Medulla oblongata (tissue), 1 donor: ENCODE results near the gene TMEM38B.
"Not testable (repeated sequence)": the region's sequence is repeated elsewhere in the genome, so short reads cannot be mapped to it uniquely, and the experiment has no call there.

ENCODE experiments used
- DNase-seq: peaks from one replicate; pipeline ENCODE4 v3.0.0-alpha.2; 2015; ENCODE audit errors: extremely low spot score

The TMEM38B gene

DNA sequence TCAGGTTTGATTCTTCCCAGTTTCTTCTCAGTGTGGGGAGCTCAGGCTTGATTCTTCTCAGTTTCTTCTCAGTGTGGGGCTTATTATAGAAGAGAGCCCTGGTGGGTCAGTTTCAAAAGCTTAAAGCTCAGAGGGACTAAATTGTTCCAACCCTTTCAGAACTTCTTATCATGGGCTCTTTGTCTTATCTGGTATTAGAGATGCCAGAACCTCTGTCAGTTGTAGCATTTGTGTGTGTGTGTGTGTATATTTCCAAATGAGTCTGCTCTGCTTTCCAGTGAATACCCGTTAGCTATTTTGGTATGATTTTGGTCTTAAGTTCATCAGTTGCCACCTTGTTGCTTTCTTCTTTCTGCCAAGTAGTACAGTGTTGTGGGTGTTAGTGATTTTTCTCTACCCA is 21.8 kb downstream of the TMEM38B start:
- DNase-seq, result no peak

GRCh38 chr9:105722099-105722498 is 27.8 kb downstream of the TMEM38B start:
- no peak for DNase-seq

DNA sequence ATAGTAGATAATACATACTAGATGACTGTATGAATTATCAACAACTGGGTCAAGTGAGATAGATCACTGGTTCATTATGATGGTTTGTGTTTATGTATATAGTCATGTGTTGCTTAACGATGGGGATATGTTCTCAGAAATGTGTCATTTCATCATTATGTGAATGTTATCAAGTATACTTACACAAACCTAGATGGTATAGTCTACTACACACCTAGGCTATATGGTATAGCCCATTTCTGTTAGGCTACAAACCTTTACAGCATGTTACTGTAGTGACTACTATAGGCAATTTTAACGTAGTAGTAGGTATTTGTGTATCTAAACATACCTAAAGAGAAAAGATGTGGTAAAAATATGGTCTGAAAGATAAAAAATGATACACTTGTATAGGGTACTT is 31.0 kb downstream of the TMEM38B start:
- no peak for DNase-seq

GRCh38 chr9:105728230-105728629 is 33.9 kb downstream of the TMEM38B start:
- DNase-seq, result not testable (repeated sequence)

DNA sequence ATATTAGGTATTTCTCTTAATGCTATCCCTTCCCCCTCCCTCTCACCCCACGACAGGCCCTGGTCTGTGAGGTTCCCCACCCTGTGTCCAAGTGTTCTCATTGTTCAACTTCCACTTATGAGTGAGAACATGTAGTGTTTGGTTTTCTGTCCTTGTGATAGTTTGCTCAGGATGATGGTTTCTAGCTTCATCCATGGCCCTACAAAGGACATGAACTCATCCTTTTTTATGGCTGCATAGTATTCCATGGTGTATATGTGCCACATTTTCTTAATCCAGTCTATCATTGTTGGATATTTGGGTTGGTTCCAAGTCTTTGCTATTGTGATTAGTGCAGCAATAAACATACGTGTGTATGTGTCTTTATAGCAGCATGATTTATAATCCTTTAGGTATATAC is 37.1 kb downstream of the TMEM38B start:
- DNase-seq, result not testable (repeated sequence)

GRCh38 chr9:105735366-105735765 is 41.0 kb downstream of the TMEM38B start:
- no peak for DNase-seq

- no peak for DNase-seq
Observed at GRCh38 chr9:105737205-105737604, 42.9 kb downstream of the TMEM38B start.

GRCh38 chr9:105742088-105742487 is 47.7 kb downstream of the TMEM38B start:
- DNase-seq, result no peak

- DNase-seq, result not testable (repeated sequence)
Observed at GRCh38 chr9:105747325-105747724, 53.0 kb downstream of the TMEM38B start.

- DNase-seq, result no peak
Observed at GRCh38 chr9:105751761-105752160, 57.4 kb downstream of the TMEM38B start.

DNA sequence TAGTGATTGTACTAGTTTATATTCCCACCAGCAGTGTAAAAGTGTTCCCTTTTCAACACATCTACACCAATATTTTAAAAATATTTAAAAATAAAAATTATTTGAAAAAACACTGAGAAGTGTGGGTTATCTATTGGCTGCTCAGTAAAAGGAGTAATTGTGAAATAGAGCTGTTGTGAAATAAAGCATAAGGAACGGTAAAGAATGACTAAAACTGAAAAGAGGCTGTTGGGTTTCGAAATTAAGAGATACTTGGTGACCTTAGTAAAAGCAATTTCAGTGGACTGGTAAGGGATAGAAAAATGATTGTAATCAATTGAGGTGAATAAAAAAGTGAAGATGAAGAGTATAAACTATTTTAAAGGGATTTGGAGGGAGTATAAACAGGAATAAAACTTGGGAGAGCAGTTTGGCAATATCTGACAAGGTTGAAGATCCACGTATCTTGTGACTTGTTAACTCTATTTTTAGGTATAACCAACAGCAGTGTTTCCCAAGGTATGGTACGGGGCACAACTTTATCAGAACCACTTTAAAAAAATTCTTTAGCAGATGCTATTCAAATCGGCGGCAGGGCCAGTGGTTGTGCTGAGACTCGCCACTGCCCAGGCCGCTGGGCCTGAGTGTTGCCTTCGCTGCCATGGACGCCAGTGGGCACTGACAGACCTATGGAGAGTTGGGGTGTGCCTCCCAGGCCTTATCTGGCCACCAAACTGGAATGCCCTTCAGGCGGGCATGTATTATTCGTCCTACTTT is 63.3 kb downstream of the TMEM38B start:
- no peak for DNase-seq

DNA sequence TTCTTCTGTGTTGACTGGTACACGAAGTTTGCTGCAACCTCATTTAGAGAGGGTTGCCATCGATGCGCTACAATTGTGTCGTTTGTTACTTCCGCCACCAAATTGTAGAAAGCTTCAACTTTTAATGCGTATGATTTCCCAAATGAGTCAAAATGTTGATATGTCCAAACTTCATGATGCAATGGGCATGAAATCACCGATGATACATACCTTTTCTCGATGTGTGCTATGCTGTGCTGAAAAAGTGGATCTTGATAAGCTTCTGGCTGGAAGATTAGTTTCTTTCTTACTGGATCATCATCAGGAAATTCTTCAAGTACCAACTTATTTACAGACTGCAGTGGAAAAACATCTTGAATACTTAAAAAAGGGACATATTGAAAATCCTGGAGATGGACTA is 65.7 kb downstream of the TMEM38B start:
- no peak for DNase-seq

GRCh38 chr9:105782561-105783494 is 88.5 kb downstream of the TMEM38B start:
- DNase-seq, result not testable (repeated sequence)

DNA sequence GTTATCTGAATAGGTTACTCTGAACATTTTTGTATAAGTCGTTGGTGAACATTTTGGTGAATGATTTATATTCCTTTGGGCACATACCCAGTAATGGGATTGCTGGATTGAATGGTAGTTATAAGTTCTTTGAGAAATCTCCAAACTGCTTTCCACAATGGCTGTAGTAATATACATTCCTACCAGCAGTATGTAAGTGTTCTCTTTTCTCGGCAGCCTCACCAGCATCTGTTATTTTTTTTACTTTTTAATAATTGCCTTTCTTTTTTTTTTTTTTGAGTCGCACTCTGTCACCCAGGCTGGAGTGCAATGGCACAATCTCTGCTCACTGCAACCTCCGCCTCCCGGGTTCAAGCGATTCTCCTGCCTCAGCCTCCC is 89.1 kb downstream of the TMEM38B start:
- DNase-seq, result not testable (repeated sequence)

DNA sequence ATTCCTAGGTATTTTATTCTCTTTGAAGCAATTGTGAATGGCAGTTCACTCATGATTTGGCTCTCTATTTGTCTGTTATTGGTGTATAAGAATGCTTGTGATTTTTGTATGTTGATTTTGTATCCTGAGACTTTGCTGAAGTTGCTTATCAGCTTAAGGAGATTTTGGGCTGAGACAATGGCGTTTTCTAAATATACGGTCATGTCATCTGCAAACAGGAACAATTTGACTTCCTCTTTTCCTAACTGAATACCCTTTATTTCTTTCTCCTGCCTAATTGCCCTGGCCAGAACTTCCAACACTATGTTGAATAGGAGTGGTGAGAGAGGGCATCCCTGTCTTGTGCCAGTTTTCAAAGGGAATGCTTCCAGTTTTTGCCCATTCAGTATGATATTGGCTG is 92.5 kb downstream of the TMEM38B start:
- not testable (repeated sequence) for DNase-seq

GRCh38 chr9:105816202-105816744 is 121.9 kb downstream of the TMEM38B start:
- DNase-seq, result no peak

GRCh38 chr9:105816981-105817380 is 122.6 kb downstream of the TMEM38B start:
- no peak for DNase-seq

DNA sequence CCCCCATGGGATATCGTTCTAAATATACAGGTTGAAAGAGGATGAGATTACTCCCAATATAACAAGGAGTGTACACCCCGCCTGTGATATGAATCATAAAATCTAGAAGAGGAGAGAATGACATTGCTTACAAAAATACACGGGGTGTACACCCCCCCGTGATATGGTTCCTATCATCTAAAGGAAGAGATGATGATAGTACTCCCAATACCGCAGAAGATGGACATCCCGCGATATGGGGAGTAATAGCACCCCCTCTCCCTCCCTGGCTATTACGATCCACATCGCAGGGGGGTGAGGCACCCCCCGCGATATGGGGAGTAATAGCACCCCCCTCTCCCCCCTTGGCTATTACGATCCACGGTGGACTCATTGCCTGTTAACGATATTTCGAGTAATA is 124.6 kb downstream of the TMEM38B start:
- no peak for DNase-seq

DNA sequence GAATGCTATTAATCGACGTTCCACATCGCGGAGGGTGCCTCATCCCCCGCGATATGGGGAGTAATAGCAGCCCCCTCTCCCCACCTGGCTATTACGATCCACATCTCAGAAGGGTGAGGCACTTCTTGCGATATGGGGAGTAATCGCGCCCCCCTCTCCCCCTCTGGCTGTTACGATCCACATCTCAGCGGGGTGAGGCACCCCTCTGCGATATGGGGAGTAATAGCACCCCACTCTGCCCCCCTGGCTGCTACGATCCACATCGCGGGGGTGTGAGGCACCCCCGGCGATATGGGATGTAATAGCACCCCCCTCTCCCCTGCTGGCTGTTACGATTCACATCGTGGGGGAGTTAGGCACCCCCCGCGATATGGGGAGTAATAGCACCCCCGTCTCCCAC is 128.5 kb downstream of the TMEM38B start:
- no peak for DNase-seq
